ENCODE measurements around the gene PSME2. TPM values are rescaled to one million over a fixed set of nuclear protein-coding genes. Genes with fewer than 3 reads are reported as not detected.

Gene PSME2
- total and polyA plus RNA-seq, 10 of the 15 experiments (the other 5 are each of a cell fraction or from before 2014, with no cell fraction given) = 510 to 3,542 (median 913) TPM

DNA sequence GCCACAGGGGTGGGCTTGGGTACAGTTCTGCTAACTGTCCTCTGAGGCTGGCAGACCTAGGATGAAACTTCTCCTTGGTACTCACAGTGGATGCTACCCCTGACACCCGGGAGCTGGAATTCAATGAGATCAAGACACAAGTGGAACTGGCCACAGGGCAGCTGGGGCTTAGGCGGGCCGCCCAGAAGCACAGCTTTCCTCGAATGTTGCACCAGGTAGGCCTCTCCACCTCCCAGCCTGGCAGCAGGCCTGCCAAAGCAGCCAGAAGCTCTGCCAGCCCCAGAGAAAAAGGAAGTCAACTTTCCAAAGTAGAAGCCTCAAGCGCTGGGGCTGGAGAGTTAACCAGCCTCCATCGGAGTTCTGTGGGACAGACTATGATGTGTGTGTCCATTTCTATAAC is 29.2 kb downstream of the PSME2 start:
- Histone ChIP-seq H4K20me1 (ENCODE audit: control insufficient read depth, insufficient read depth) (no peaks in the 10 kb centered on the region), H3K36me3 (ENCODE audit: control insufficient read depth in 2 of 2, insufficient read depth in 2 of 2, low read length in 1 of 2) (peaks cover 11 to 23% of the 10 kb centered on the region in 2 experiments), H3K79me2 (ENCODE audit: control insufficient read depth, insufficient read depth, low read length) (peaks cover 24% of the 10 kb centered on the region), H3K27ac (ENCODE audit: control insufficient read depth, insufficient read depth) (no peak overlapping the region), H3K9me3 (replicated peaks; ENCODE audit: control insufficient read depth, insufficient read depth, low read length) (no peaks in the 10 kb centered on the region), H3K4me1 (ENCODE audit: control insufficient read depth, insufficient read depth, low read length) (peaks cover 5% of the 10 kb centered on the region), H3K4me3 (no peak overlapping the region), H3K9ac (ENCODE audit: control insufficient read depth, insufficient read depth, low read length) (no peak overlapping the region), H3K4me2 (ENCODE audit: control insufficient read depth, insufficient read depth) (no peak overlapping the region; the same call in 1 of the 2 replicates), H3K27me3 (replicated peaks in 1 of 2; ENCODE audit: control insufficient read depth in 2 of 2, insufficient read depth in 2 of 2, low read length in 1 of 2) (no peaks in the 10 kb centered on the region), H2AFZ (ENCODE audit: control insufficient read depth, low read depth, low read length) (no peak overlapping the region)
- in situ Hi-C loops (cut with MboI) (loop anchor here (25.0 kb wide), 1 partner anchor 805 kb away; the partner anchor contains the start of genes BCL2L2, PABPN1 and PPP1R3E), intact Hi-C loops (cut with micrococcal nuclease; ENCODE audit: unreplicated experiment) (no loop called here)
- RAD21 ChIA-PET (ENCODE audit: unreplicated experiment) = interaction anchor here (1.0 to 5.8 kb wide), 6 partner anchors 8 to 44 kb away, joined by 3 to 69 read pairs (median 8); partner anchors contain the start of genes EMC9, IRF9, PSME1 and PSME2
- ATAC-seq = no peak
- POLR2A ChIA-PET = interaction anchor here (0.5 to 17.1 kb wide), 8 partner anchors 8 to 107 kb away, joined by 3 to 276 read pairs (median 64); partner anchors contain the start of genes EMC9, FITM1, IRF9 and PCK2
- DNase-seq (ENCODE audit: low read depth, low spot score) = no peak
- no peak for TF ChIP-seq BRCA1 (IDR thresholded peaks at IDR 0.05; ENCODE audit: low read depth, low read length)
- no peak for TF ChIP-seq ESRRA (IDR thresholded peaks at IDR 0.05; ENCODE audit: low read length)
- TF ChIP-seq WRNIP1 (IDR thresholded peaks at IDR 0.05; ENCODE audit: borderline replicate concordance, low read depth, low read length) = no peak
- no peak for TF ChIP-seq MEF2B (IDR thresholded peaks at IDR 0.05; ENCODE audit: partially characterized antibody, poor library complexity, severe bottlenecking)
- no peak for TF ChIP-seq SREBF1 (IDR thresholded peaks at IDR 0.05; ENCODE audit: low read length)
- no peak for TF ChIP-seq EZH2 (IDR thresholded peaks at IDR 0.05; ENCODE audit: borderline replicate concordance, control insufficient read depth, low read depth, low read length)
- no peak for TF ChIP-seq EP300 (IDR thresholded peaks at IDR 0.05; ENCODE audit: borderline replicate concordance in 1 of 2, control insufficient read depth in 1 of 2, low read depth in 2 of 2, low read length in 2 of 2)
- TF ChIP-seq SIN3A (IDR thresholded peaks at IDR 0.05; ENCODE audit: low read depth, low read length) = no peak
- no peak for TF ChIP-seq RUNX3 (IDR thresholded peaks at IDR 0.05; ENCODE audit: low read length)
- no peak for TF ChIP-seq KDM1A (IDR thresholded peaks at IDR 0.05; ENCODE audit: borderline replicate concordance)
- TF ChIP-seq TAF1 (IDR thresholded peaks at IDR 0.05; ENCODE audit: borderline replicate concordance, low read depth, low read length) = no peak
- TF ChIP-seq, protein P1, sequence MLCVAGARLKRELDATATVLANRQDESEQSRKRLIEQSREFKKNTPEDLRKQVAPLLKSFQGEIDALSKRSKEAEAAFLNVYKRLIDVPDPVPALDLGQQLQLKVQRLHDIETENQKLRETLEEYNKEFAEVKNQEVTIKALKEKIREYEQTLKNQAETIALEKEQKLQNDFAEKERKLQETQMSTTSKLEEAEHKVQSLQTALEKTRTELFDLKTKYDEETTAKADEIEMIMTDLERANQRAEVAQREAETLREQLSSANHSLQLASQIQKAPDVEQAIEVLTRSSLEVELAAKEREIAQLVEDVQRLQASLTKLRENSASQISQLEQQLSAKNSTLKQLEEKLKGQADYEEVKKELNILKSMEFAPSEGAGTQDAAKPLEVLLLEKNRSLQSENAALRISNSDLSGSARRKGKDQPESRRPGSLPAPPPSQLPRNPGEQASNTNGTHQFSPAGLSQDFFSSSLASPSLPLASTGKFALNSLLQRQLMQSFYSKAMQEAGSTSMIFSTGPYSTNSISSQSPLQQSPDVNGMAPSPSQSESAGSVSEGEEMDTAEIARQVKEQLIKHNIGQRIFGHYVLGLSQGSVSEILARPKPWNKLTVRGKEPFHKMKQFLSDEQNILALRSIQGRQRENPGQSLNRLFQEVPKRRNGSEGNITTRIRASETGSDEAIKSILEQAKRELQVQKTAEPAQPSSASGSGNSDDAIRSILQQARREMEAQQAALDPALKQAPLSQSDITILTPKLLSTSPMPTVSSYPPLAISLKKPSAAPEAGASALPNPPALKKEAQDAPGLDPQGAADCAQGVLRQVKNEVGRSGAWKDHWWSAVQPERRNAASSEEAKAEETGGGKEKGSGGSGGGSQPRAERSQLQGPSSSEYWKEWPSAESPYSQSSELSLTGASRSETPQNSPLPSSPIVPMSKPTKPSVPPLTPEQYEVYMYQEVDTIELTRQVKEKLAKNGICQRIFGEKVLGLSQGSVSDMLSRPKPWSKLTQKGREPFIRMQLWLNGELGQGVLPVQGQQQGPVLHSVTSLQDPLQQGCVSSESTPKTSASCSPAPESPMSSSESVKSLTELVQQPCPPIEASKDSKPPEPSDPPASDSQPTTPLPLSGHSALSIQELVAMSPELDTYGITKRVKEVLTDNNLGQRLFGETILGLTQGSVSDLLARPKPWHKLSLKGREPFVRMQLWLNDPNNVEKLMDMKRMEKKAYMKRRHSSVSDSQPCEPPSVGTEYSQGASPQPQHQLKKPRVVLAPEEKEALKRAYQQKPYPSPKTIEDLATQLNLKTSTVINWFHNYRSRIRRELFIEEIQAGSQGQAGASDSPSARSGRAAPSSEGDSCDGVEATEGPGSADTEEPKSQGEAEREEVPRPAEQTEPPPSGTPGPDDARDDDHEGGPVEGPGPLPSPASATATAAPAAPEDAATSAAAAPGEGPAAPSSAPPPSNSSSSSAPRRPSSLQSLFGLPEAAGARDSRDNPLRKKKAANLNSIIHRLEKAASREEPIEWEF (IDR thresholded peaks at IDR 0.05; ENCODE audit: insufficient replicate concordance, low read depth, low read length) = no peak
- TF ChIP-seq NFYA (IDR thresholded peaks at IDR 0.05; ENCODE audit: borderline replicate concordance, low read depth, low read length) = no peak
- TF ChIP-seq CBFB (IDR thresholded peaks at IDR 0.05; ENCODE audit: low read depth) = no peak
- TF ChIP-seq CREB1 (IDR thresholded peaks at IDR 0.05; ENCODE audit: low read depth) = no peak
- TF ChIP-seq CHD1 (IDR thresholded peaks at IDR 0.05; ENCODE audit: low read depth, low read length) = no peak
- no peak for TF ChIP-seq SUPT20H (IDR thresholded peaks at IDR 0.05; ENCODE audit: borderline replicate concordance, control insufficient read depth, low read depth, low read length)
- no peak for TF ChIP-seq BHLHE40 (IDR thresholded peaks at IDR 0.05; ENCODE audit: borderline replicate concordance in 1 of 2, low read depth in 2 of 2, low read length in 1 of 2)
- WGBS (ENCODE audit: insufficient coverage, insufficient replicate concordance, low lambda C conversion rate, missing lambda C conversion rate) = 90% methylated on average over 6 of the region's 6 CpGs
- SMC1A ChIA-PET (ENCODE audit: uncharacterized antibody, unreplicated experiment) = interaction anchor here (0.8 to 7.7 kb wide), 5 partner anchors 9 to 44 kb away, joined by 3 to 70 read pairs (median 47); partner anchors contain the start of genes EMC9, IRF9, PCK2 and PSME1
- FAIRE-seq = no peak
- no TSS peak for BruUV-seq (replicated peaks)
- CTCF ChIA-PET = interaction anchor here (0.9 to 5.9 kb wide), 5 partner anchors 8 to 191 kb away, joined by 3 to 39 read pairs (median 7); partner anchors contain the start of genes CIDEB, IRF9 and PSME1
